ENCODE results near the gene AANAT. TPM values are rescaled to one million over a fixed set of nuclear protein-coding genes. Genes with fewer than 3 reads are reported as not detected.
A peak's percentile ranks its signal among the peaks of the same experiment; 100 is the strongest.

The AANAT gene
- total RNA-seq, 3 donors from 2014 or later (not counting 1 experiment from before 2014, with no cell fraction given), result 0.28 to 0.50 TPM; not detected in 1

GRCh38 chr17:76437467-76438402 is 29.7 kb upstream of the AANAT start:
- intact Hi-C loops (cut with micrococcal nuclease), result no loop called here
- H3K4me1 ChIP-seq (ENCODE audit: control insufficient read depth, insufficient read depth, low read length), result peaks cover 22% of the 10 kb centered on the region
- H3K4me1 Mint-ChIP-seq, result peaks cover 36 to 64% of the 10 kb centered on the region in 2 donors

DNA sequence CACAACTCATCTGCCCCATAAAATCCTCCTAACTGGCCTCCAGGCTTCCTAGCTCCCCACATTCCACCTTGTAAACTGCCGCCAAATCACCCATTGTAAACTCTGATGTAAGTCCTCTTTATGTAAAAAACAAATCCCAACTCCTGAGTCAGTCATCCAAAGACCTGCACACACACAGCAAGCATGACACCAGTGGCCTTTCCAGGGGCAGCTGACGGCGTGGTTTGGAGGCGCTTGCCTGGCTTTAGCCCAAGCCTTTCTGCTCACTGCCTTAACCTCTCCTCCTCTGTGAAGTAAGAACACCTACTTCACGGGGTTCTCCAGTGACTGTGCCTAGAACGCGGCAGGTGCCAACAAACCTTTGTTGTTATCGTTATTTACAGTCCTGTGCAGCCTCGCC is 28.5 kb upstream of the AANAT start:
- no peaks in the 10 kb centered on the region for H3K36me3 Mint-ChIP-seq
- Histone ChIP-seq H3K9me3 (ENCODE audit: control insufficient read depth, insufficient read depth, low read length) (no peaks in the 10 kb centered on the region), H3K27me3 (ENCODE audit: control insufficient read depth, insufficient read depth, low read length) (no peaks in the 10 kb centered on the region), H3K4me3 (ENCODE audit: low read length) (no peak overlapping the region), H3K4me1 (ENCODE audit: control insufficient read depth, insufficient read depth, low read length) (peaks cover 22% of the 10 kb centered on the region), H3K27ac (ENCODE audit: low read length) (no peak overlapping the region), H3K36me3 (ENCODE audit: control insufficient read depth, insufficient read depth, low read length) (no peaks in the 10 kb centered on the region)
- H3K27me3 Mint-ChIP-seq (ENCODE audit: low read depth in 2 of 2), result no peaks in the 10 kb centered on the region
- H3K9me3 Mint-ChIP-seq, result no peaks in the 10 kb centered on the region
- intact Hi-C loops (cut with micrococcal nuclease), result no loop called here
- no peak overlapping the region for H3K4me3 Mint-ChIP-seq
- peaks cover 40 to 71% of the 10 kb centered on the region in 2 donors for H3K4me1 Mint-ChIP-seq
- ATAC-seq (no peak), DNase-seq (no peak)
- 93% methylated on average over 9 of the region's 9 CpGs for WGBS (ENCODE audit: insufficient coverage)
- no peak for TF ChIP-seq CTCF (IDR thresholded peaks at IDR 0.05)
- H3K27ac Mint-ChIP-seq, result no peak overlapping the region

More at GRCh38 chr17:76437467-76438402, 29.7 kb upstream of the AANAT start:
- Histone ChIP-seq H3K4me3 (ENCODE audit: low read length) (no peak overlapping the region), H3K27ac (ENCODE audit: low read length) (no peak overlapping the region), H3K36me3 (ENCODE audit: control insufficient read depth, insufficient read depth, low read length) (no peaks in the 10 kb centered on the region), H3K27me3 (ENCODE audit: control insufficient read depth, insufficient read depth, low read length) (no peaks in the 10 kb centered on the region), H3K9me3 (ENCODE audit: control insufficient read depth, insufficient read depth, low read length) (no peaks in the 10 kb centered on the region)
- DNase-seq (no peak), ATAC-seq (no peak)
- no peaks in the 10 kb centered on the region for H3K27me3 Mint-ChIP-seq (ENCODE audit: low read depth in 2 of 2)
- 94% methylated on average over 12 of the region's 13 CpGs for WGBS (ENCODE audit: insufficient coverage)
- no peak overlapping the region for H3K4me3 Mint-ChIP-seq
- no peak for TF ChIP-seq CTCF (IDR thresholded peaks at IDR 0.05)
- no peaks in the 10 kb centered on the region for H3K9me3 Mint-ChIP-seq
- H3K36me3 Mint-ChIP-seq, result no peaks in the 10 kb centered on the region
- H3K27ac Mint-ChIP-seq, result no peak overlapping the region

DNA sequence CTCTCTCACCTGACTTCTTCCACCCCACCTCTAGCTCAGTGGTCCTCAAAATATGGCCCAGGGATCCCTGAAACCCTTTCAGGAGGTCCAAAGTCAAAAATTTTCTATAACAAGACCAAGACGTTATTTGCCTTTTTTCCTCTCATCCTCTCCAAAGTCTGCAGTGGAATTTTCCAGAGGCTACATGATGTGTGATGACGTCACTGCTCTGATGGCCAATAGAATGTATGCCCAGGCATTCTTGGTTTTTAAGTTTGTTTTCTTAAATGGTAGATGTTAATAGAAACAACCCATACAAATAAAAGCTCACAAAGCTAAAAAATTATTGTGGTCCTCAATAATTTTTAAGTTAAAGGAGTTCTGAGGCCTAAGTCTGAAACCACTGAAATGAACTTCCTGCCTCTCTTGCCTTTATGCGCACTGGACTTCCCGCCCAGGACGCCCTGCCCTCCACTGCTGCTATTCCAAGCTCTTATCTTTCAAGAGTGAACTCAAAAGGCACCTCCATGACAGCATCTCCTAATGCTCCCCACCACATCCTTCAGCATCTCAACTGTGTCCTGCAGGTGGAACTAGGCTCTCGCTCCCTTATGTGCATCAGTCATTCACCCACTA is 28.0 kb upstream of the AANAT start:
- H3K36me3 ChIP-seq (ENCODE audit: control insufficient read depth, insufficient read depth, low read length), result no peaks in the 10 kb centered on the region
- ATAC-seq, result no peak
- no peak for DNase-seq
- no peaks in the 10 kb centered on the region for H3K27me3 Mint-ChIP-seq (ENCODE audit: low read depth in 2 of 2)
- no peak overlapping the region for H3K4me3 ChIP-seq (ENCODE audit: low read length)
- no peak overlapping the region for H3K4me3 Mint-ChIP-seq
- no peak overlapping the region for H3K27ac ChIP-seq (ENCODE audit: low read length)
- WGBS (ENCODE audit: insufficient coverage), result 82% methylated on average over 5 of the region's 6 CpGs
- peak overlapping the region in 1 of 2 donors; percentile 42 for H3K27ac Mint-ChIP-seq
- no peaks in the 10 kb centered on the region for H3K9me3 Mint-ChIP-seq
- H3K27me3 ChIP-seq (ENCODE audit: control insufficient read depth, insufficient read depth, low read length), result no peaks in the 10 kb centered on the region
- no peaks in the 10 kb centered on the region for H3K36me3 Mint-ChIP-seq
- peaks cover 42 to 67% of the 10 kb centered on the region in 2 donors for H3K4me1 Mint-ChIP-seq
- no peaks in the 10 kb centered on the region for H3K9me3 ChIP-seq (ENCODE audit: control insufficient read depth, insufficient read depth, low read length)
- intact Hi-C loops (cut with micrococcal nuclease), result no loop called here
- TF ChIP-seq CTCF (IDR thresholded peaks at IDR 0.05), result no peak
- peaks cover 22% of the 10 kb centered on the region for H3K4me1 ChIP-seq (ENCODE audit: control insufficient read depth, insufficient read depth, low read length)
